NCI-H2227 treated with DMSO at 0.1 percent for 48 hours (cell line): Measurements from ENCODE around the gene QRFP.
A peak's percentile ranks its signal among the peaks of the same experiment; 100 is the strongest.

Source experiments
- DNase-seq: peaks from one replicate; lab custom pipeline; 2025; lab: John Stamatoyannopoulos, UW

The QRFP gene

DNA sequence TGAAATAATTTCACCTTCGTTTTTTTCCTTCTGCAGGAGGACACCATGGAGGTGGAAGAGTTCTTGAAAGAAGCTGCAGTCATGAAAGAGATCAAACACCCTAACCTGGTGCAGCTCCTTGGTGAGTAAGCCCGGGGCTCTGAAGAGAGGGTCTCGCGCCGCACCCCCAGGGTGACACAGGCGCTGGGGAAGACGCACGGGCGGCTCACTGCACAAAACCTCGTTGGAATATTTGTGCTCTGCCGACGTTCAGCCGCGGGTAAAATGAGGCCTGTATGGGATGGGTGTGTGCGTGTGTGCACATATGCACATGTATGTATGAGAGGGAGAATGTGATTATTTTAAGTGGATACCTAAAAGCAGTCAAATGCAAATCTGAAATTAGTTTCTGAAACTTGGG lies 24.5 kb downstream of the QRFP start:
- DNase-seq = no peak

GRCh38 chr9:130871395-130872062 lies 25.1 kb downstream of the QRFP start:
- DNase-seq = no peak

DNA sequence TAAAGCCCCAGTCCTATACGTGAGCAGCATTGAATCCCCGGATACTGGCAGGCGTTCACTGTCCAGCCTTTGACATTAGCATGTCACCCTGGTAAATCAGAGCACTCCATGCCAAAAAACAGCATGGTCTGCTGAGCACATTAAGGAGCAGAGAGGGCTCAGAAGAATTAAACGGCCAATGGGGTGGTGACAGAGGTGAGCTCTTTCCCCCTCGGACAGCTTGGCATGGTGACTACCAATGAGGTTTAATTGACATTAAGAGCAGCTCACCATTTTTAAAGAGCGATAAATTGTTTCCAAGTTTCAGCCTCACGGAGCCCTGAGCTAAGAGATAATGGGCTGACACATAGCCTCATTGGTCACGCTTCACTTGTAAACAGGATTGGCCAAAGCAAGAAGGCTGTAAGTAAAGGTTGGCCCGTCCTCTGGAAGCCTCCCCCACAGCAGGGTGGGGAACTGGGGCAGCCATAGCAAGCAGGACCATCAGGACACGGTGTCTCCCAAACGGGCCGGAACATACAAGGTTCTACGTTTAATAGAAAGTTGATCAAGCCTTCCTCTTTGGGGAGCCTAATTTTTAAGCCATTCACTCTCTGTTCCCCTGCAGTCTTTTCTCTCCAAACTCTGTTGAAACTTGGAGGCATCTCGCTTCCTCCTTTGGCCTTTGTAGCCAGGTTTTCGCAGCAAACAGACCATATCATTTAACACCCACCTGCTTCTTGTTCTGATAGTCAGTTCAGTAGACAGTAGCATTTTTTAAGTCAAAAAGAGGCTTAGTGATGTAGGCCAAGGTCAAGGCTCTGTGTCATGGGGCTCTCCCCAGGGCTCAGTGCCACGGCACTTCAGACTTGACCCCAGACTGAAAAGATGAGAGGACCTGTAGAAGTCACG lies 25.9 kb downstream of the QRFP start:
- no peak for DNase-seq

GRCh38 chr9:130869250-130869649 lies 27.4 kb downstream of the QRFP start:
- no peak for DNase-seq

DNA sequence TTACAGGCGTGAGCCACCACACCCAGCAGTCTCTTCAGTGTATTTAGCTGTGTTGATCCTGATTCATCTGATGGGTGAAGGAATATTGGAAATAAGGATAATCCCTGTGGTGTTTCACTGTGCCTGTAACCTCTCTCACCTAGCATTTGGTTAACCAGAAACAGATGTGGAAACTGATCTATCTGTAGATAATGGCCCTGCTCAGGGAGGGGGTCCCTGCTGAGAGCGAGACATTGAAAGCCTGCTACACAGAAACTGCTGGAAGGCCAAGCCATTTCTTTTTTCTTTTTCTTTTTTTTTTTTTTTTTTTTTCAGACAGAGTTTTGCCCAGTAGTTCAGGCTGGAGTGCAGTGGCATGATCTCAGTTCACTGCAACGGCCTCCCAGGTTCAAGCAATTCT lies 28.4 kb downstream of the QRFP start:
- no peak for DNase-seq

DNA sequence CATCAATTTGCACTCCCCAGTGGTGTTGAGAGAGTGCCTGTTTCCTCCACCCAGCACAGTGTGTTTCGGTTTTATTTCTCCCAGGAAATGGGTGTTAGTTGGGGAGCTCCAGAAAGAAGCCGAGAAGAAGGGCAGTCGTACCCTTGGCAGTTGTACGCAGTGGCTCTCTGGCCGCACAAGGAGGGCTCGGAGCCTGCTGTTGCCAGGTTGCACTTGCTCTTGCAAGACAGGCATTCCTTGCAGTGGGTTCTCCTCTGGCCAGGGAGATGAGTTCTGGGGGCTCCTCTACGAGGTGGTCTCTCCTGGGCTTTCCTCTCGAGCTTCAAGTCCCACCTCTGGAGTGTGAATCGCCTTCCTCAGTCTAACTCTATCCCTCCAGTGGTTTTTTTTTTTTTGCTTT lies 29.1 kb downstream of the QRFP start:
- no peak for DNase-seq

DNA sequence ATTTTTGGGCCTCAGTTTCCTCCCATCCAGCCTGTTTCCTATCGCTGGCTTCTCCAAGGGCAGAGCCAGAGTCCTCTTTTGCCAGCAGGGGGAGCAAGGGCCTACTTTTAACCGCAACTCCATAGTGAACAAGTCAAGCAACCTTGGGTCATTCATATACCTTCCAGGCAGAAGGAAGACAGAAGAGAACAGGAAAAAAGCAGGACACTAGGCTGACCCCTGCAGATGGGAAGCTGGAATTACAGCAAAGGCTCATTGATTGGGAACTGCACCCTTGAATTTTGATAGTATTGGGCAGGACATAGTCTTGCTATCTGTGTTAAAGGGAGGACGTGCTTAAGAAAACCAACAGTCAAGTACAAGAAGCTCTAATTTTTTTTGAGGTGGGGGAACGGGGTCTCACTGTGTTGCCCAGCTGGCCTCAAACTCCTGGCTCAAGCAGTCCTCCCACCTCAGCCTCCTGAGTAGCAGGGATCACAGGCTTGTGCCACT lies 30.1 kb downstream of the QRFP start:
- peak; percentile 69 for DNase-seq

DNA sequence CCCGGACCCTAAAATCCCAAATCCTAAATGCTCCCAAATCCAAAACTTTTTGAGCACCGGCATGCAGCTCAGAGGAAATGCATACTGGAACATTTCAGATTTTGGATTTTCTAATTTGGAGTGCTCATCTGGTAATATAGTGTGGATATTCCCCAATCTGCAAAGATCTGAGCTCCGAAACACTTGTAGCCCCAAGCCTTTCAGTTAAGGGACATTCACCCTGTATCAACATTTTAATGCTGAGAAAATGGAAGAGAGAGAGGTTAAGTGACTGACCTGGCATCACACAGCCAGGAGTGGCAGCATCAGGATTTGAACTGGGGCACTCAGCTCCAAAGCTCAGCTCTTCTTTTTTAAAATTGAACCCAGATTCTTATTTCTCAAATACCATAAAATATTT lies 30.7 kb downstream of the QRFP start:
- DNase-seq = no peak

- no peak for DNase-seq
Measured at GRCh38 chr9:130864541-130864940, 32.1 kb downstream of the QRFP start.

DNA sequence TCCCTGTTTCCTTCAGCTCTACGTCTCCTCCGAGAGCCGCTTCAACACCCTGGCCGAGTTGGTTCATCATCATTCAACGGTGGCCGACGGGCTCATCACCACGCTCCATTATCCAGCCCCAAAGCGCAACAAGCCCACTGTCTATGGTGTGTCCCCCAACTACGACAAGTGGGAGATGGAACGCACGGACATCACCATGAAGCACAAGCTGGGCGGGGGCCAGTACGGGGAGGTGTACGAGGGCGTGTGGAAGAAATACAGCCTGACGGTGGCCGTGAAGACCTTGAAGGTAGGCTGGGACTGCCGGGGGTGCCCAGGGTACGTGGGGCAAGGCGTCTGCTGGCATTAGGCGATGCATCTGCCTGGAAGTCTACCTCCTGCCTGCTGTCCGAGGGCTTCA lies 33.9 kb downstream of the QRFP start:
- no peak for DNase-seq

DNA sequence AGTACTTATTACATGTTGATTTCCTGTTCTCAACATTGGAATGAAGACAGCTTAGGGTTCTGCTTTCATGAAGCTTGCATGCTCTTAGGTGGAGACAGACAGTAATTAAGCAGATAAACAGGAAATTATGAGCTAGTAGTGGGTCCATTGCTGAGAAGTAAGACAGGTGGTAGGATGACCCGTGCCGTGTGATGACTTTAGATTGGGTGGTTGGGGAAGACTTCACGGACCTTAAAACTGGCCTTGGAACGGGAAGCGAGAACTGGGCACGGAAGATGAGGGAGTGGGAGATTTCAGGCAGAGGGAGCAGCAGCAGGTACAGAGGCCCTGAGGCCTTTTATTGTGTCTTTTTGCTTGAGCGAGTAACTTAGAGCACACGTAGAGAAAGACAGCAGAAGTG lies 34.4 kb downstream of the QRFP start:
- DNase-seq = no peak

- no peak for DNase-seq
Measured at GRCh38 chr9:130861372-130862180, 35.0 kb downstream of the QRFP start.

DNA sequence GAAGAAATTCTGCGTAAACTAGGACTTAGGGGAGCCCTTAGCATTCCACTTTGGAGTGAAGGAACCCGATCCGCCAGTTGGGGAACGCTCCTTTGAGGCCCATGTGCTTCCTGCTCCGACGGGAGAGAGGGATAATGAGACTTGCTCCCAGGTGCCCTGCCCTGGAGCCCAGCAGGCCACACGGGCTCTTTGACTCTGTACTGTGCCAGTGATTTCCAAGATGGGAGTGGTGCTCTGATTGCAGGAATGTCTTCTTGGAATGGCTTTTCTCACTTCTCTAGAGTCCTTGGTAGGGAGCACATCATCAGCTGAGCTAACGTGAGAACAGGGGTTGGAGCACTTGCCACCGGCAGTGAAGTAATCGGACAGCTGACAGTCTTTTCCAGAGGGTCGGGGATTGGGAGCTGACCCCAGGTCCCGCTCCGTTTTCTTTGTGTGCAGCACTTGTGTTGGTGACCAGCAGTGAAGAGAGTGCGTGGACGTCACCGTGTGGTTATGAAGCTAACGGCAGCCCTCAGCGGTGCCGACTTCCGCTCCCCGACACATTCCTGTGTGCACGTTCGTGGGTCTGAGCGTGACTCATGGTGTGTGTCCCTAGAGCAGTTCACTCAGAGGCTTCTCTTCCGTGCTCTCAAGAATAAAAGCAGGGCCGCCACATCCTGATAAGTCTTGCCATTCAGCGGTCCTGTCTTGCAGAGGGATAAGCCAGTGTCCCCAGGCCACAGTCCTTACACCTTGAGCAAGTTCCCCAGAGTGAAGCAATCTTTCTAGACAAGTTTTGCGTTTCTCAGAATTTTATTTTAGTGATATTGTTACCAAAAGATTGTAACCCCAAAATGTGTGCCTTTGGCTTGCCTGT lies 35.9 kb downstream of the QRFP start:
- no peak for DNase-seq

DNA sequence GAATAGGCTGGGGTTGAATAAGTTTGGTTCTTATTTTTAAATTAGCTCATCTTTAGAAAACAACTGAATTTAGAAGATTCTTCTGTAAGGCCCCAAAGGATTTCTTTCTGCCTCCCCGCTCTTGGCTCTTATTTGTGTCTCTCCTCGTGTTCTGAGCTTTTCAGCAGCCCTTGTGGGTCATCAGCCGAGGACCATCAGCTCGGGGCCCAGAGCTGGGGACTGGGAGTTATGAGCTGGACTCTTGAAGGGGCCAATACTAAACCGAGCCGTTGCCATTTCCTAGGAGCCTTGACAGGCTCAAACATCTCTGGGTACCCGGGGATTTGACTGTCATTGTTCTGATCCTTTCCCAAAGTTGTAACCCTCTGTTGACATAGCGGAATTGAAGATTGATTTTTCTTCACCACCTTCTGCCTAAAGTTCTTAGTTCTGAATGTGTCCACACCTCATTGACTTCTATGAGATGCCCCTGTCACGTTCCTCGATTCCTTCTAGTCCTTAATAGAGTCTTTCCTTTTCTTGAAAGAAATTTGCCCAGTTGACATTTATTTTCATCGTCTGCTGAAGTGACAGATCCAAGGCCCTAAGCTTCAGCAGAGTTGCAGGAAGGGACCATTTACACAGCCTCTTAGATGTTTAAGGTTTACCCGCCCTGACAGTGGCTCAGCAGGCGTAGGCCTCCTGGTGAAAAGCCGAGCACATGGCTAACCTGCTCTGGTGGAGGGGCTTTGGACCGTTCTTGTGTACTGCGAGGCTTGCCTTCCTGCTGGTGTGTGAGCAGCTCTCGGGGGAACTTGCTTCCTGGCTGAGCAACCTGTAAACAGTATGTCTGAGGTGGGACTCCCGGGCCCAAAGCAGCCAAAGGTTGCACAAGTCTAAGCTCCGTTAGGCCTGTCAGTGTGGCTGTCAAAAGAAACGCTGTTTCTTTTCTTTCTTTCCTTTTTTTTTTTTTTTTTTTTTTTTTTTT lies 37.6 kb downstream of the QRFP start:
- DNase-seq = no peak

DNA sequence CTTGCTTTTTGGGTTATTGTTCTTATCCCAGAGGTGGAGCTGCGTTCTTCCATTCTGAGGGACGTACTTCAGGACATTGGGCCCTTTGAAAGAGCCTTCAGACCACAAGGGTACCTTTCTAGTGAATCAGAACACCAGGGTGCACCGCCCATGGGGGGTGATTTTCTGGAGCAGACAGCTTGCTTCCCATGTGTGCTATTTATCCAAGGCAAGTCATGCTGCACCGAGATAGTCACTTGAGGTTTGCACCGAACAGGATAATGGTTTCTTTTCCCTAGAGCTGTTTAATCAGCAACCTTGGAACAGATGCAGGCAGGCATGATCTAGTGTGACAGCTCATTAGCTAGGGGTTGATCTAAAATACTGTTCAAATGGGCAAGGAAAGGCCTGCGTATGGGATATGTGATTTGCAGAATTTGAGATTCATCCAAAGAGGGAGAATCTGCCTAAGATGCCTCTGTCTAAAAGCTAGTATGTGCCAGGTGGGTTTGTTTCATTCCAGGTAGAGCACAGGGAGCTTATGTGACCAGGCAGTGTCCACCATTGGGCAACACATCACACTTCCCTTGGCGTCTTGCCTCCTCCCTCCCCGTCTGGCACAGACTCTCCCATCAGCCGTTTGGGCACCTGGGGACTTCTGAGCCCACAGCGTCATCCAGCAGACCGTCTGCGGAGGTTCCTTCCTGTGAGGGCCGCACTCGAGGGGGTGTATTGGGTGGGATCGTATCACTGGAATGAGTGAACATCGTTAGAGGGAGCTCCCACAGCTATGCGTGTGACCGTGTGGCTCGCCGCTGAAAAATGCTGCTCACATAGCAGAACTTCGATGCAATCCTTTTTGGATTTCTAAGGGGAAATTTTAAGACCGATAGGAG lies 38.5 kb downstream of the QRFP start:
- no peak for DNase-seq

GRCh38 chr9:130856474-130856873 lies 40.1 kb downstream of the QRFP start:
- DNase-seq = no peak

- DNase-seq = no peak
Measured at GRCh38 chr9:130854835-130855234, 41.8 kb downstream of the QRFP start.

GRCh38 chr9:130854092-130854491 lies 42.5 kb downstream of the QRFP start:
- no peak for DNase-seq

- no peak for DNase-seq
Measured at GRCh38 chr9:130852801-130853200, 43.8 kb downstream of the QRFP start.
